NCI-H146 treated with DMSO at 0.1 percent for 48 hours (cell line): ENCODE results near the gene PIK3CA.
"Not testable (repeated sequence)": the region's sequence is repeated elsewhere in the genome, so short reads cannot be mapped to it uniquely, and the experiment has no call there.

Experiments used
- DNase-seq: peaks from one replicate; lab custom pipeline; 2025; ENCODE audit not compliant: unreplicated experiment; lab: John Stamatoyannopoulos, UW

PIK3CA gene

GRCh38 chr3:179147873-179148615, at the start of gene PIK3CA:
Gene PIK3CA (plus strand): TSS chr3:179148357. CDS start chr3:179198826, 50,469 bp downstream.
- DNase-seq = peak; percentile 100

- no peak for DNase-seq
Observed at GRCh38 chr3:179098388-179099077, 49.6 kb upstream of the PIK3CA start.

GRCh38 chr3:179100652-179101051, 47.5 kb upstream of the PIK3CA start:
- no peak for DNase-seq

GRCh38 chr3:179105881-179106280, 42.3 kb upstream of the PIK3CA start:
- no peak for DNase-seq

- no peak for DNase-seq
Observed at GRCh38 chr3:179107617-179108016, 40.5 kb upstream of the PIK3CA start.

GRCh38 chr3:179108086-179108485, 40.1 kb upstream of the PIK3CA start:
- no peak for DNase-seq

- no peak for DNase-seq
Observed at GRCh38 chr3:179113903-179114302, 34.3 kb upstream of the PIK3CA start.

- not testable (repeated sequence) for DNase-seq
Observed at GRCh38 chr3:179115444-179115843, 32.7 kb upstream of the PIK3CA start.

- DNase-seq = no peak
Observed at GRCh38 chr3:179116816-179117215, 31.3 kb upstream of the PIK3CA start.

- not testable (repeated sequence) for DNase-seq
Observed at GRCh38 chr3:179132191-179132890, 15.8 kb upstream of the PIK3CA start.

- no peak for DNase-seq
Observed at GRCh38 chr3:179133575-179133974, 14.6 kb upstream of the PIK3CA start.

GRCh38 chr3:179136195-179136594, 12.0 kb upstream of the PIK3CA start:
- no peak for DNase-seq

- no peak for DNase-seq
Observed at GRCh38 chr3:179141890-179142289, 6.3 kb upstream of the PIK3CA start.

GRCh38 chr3:179146911-179147513, 1.1 kb upstream of the PIK3CA start:
- peak; percentile 95 for DNase-seq

GRCh38 chr3:179147514-179147872, 664 bp upstream of the PIK3CA start:
- no peak for DNase-seq

GRCh38 chr3:179148616-179149405, 654 bp downstream of the PIK3CA start:
- DNase-seq = peak; percentile 72

GRCh38 chr3:179149406-179149867, 1.3 kb downstream of the PIK3CA start:
- DNase-seq = no peak

GRCh38 chr3:179149951-179150350, 1.8 kb downstream of the PIK3CA start:
- no peak for DNase-seq

- no peak for DNase-seq
Observed at GRCh38 chr3:179150610-179151009, 2.5 kb downstream of the PIK3CA start.

GRCh38 chr3:179151474-179151873, 3.3 kb downstream of the PIK3CA start:
- DNase-seq = no peak

GRCh38 chr3:179156170-179156569, 8.0 kb downstream of the PIK3CA start:
- no peak for DNase-seq
